Panc1 (cell line): ENCODE data around the gene VPS45. TPM values are rescaled to one million over a fixed set of nuclear protein-coding genes. Genes with fewer than 3 reads are reported as not detected.

Experiments used
- ATAC-seq: fragments of 200-7000 bp; cut with Tn5 transposase; 2 replicates; pipeline ENCODE4 v1.9.1; 2020; ENCODE audit warnings: mild to moderate bottlenecking, moderate library complexity
- BruUV-seq: library from RNA; stranded (reverse); fragments of 400-500 nt; replicated peaks from 2 replicates; lab custom pipeline; 2021; lab: Mats Ljungman, UMichigan
- CTCF ChIA-PET: fragments of 300-600 bp; sonication (Branson Sonifier 250); formaldehyde crosslinking; loops from one replicate; lab custom pipeline; 2022; ENCODE audit warnings: antibody characterized with exemption; lab: Charles Lee
- POLR2A ChIA-PET: fragments of 300-600 bp; sonication (Branson Sonifier 250); formaldehyde crosslinking; loops from one replicate; lab custom pipeline; 2022; ENCODE audit warnings: antibody characterized with exemption; lab: Charles Lee
- DNase-seq: peaks from one replicate; pipeline ENCODE4 v3.0.0-alpha.2; 2010; ENCODE audit warnings: low read depth, low spot score
- H3K27ac ChIP-seq: 2 replicates; pipeline ENCODE4 v1.5.1; 2011; ENCODE audit warnings: mild to moderate bottlenecking, low read length, inconsistent platforms
- H3K27me3 ChIP-seq: fragments of 200-500 bp; sonication (Bioruptor generic); 2 replicates; pipeline ENCODE4 v1.6.0; 2014; ENCODE audit warnings: low read length, inconsistent platforms; ENCODE audit not compliant: control insufficient read depth, insufficient read depth
- H3K36me3 ChIP-seq: fragments of 200-500 bp; sonication (Bioruptor generic); 2 replicates; pipeline ENCODE4 v1.5.1; 2014; ENCODE audit warnings: inconsistent platforms, mild to moderate bottlenecking, low read length, moderate library complexity; ENCODE audit not compliant: control insufficient read depth, insufficient read depth
- H3K4me1 ChIP-seq: 2 replicates; pipeline ENCODE4 v1.5.1; 2011; ENCODE audit warnings: inconsistent platforms, mild to moderate bottlenecking, low read length, moderate library complexity; ENCODE audit not compliant: control insufficient read depth, insufficient read depth
- H3K4me3 ChIP-seq, 2 experiments: 2 replicates each; pipeline ENCODE4 v1.5.1; 2011 to 2012; ENCODE audit warnings: low read depth in 2 of 2, low read length in 2 of 2, mild to moderate bottlenecking in 2 of 2, inconsistent platforms in 1 of 2, moderate library complexity in 1 of 2
- H3K9me3 ChIP-seq: fragments of 200-500 bp; sonication (Bioruptor generic); 2 replicates; pipeline ENCODE4 v1.5.1; 2014; ENCODE audit warnings: low read depth, mild to moderate bottlenecking, inconsistent platforms, low read length, moderate library complexity; ENCODE audit not compliant: control insufficient read depth, insufficient read depth
- CTCF ChIP-seq: fragments of 450-650 bp; IDR thresholded peaks from 2 replicates; pipeline ENCODE4 v1.5.1; 2017; ENCODE audit warnings: mild to moderate bottlenecking
- POLR2AphosphoS5 ChIP-seq: IDR thresholded peaks from 2 replicates; pipeline ENCODE4 v1.6.1; 2012; ENCODE audit warnings: mild to moderate bottlenecking, low read depth, low read length, moderate library complexity
- SIN3A ChIP-seq: IDR thresholded peaks from 2 replicates; pipeline ENCODE4 v1.6.1; 2012; ENCODE audit warnings: low read depth, mild to moderate bottlenecking, low read length, moderate library complexity, borderline replicate concordance; ENCODE audit not compliant: insufficient read depth
- TCF7L2 ChIP-seq: IDR thresholded peaks from 2 replicates; pipeline ENCODE4 v1.6.1; 2011; ENCODE audit warnings: mild to moderate bottlenecking, low read depth, low read length, inconsistent platforms
- in situ Hi-C: cut with HindIII; loops from 2 replicates; pipeline ENCODE4 v1.10.0; 2016; ENCODE audit warnings: low sequenced_read_pairs, low pct_unique_long_range_greater_than_20kb
- intact Hi-C: fragments of 100-400 bp; cut with micrococcal nuclease; formaldehyde crosslinking; loops from one replicate; pipeline ENCODE4 v1.10.0; 2022; ENCODE audit not compliant: unreplicated experiment
- total RNA-seq: library from RNA; stranded (reverse); gene quantifications from one replicate; pipeline ENCODE4 v1.2.1, GENCODE V29; 2021; ENCODE audit not compliant: unreplicated experiment
- TF ChIP-seq, protein P1 (sequence below), 2 experiments: IDR thresholded peaks; 2 replicates each; pipeline ENCODE4 v1.6.1; 2011 to 2012; ENCODE audit warnings: low read depth in 2 of 2, control low read depth in 1 of 2, low read length in 1 of 2, mild to moderate bottlenecking in 1 of 2, moderate library complexity in 1 of 2; ENCODE audit not compliant: insufficient read depth in 1 of 2

Gene VPS45
- total RNA-seq, 1 experiment from 2014 or later = 24.9 TPM

DNA sequence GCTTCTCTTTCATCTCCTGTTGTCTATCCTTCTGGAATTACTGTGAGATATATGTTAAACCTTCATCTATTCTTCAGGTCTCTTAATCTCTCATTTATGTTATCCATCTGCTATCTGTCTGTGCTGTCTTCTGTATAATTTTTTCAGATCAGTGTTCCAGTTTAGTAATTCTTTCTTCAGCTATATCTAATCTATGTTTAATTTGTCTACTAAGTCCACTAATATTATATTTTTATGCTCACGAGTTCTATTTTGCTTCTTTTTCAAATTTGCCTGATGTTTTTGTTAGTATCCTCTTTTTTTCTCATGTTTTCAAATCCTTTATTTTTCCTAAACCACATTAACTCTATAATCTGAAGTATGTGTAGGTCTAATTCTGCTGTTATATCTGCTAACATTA lies 47.5 kb downstream of the VPS45 start:
- H3K4me3 ChIP-seq = no peak overlapping the region
- H3K36me3 ChIP-seq = no peaks in the 10 kb centered on the region
- TF ChIP-seq POLR2AphosphoS5 (no peak), TCF7L2 (no peak), SIN3A (no peak), CTCF (no peak)
- TF ChIP-seq, protein P1, sequence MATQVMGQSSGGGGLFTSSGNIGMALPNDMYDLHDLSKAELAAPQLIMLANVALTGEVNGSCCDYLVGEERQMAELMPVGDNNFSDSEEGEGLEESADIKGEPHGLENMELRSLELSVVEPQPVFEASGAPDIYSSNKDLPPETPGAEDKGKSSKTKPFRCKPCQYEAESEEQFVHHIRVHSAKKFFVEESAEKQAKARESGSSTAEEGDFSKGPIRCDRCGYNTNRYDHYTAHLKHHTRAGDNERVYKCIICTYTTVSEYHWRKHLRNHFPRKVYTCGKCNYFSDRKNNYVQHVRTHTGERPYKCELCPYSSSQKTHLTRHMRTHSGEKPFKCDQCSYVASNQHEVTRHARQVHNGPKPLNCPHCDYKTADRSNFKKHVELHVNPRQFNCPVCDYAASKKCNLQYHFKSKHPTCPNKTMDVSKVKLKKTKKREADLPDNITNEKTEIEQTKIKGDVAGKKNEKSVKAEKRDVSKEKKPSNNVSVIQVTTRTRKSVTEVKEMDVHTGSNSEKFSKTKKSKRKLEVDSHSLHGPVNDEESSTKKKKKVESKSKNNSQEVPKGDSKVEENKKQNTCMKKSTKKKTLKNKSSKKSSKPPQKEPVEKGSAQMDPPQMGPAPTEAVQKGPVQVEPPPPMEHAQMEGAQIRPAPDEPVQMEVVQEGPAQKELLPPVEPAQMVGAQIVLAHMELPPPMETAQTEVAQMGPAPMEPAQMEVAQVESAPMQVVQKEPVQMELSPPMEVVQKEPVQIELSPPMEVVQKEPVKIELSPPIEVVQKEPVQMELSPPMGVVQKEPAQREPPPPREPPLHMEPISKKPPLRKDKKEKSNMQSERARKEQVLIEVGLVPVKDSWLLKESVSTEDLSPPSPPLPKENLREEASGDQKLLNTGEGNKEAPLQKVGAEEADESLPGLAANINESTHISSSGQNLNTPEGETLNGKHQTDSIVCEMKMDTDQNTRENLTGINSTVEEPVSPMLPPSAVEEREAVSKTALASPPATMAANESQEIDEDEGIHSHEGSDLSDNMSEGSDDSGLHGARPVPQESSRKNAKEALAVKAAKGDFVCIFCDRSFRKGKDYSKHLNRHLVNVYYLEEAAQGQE (IDR thresholded peaks at IDR 0.05; ENCODE audit: insufficient read depth in 1 of 2, low read depth in 2 of 2, low read length in 1 of 2) = no peak
- H3K27me3 ChIP-seq = no peaks in the 10 kb centered on the region
- BruUV-seq = no TSS peak
- in situ Hi-C loops = no loop called here
- ChIA-PET CTCF (no interaction called here), POLR2A (interaction anchor here (0.6 kb wide), 2 partner anchors 25 to 408 kb away, joined by 3 to 8 read pairs; no protein-coding TSS in a partner anchor)
- DNase-seq = no peak
- ATAC-seq = no peak
- H3K4me1 ChIP-seq = no peaks in the 10 kb centered on the region
- intact Hi-C loops = no loop called here
- H3K27ac ChIP-seq = no peak overlapping the region
- H3K9me3 ChIP-seq = peaks cover 9% of the 10 kb centered on the region; the same call in 1 of the 2 replicates

- H3K36me3 ChIP-seq = no peaks in the 10 kb centered on the region
- TF ChIP-seq POLR2AphosphoS5 (no peak), TCF7L2 (no peak), SIN3A (no peak), CTCF (no peak)
- intact Hi-C loops = no loop called here
- H3K4me3 ChIP-seq = no peak overlapping the region
- no peak for ATAC-seq
- DNase-seq = no peak
- H3K4me1 ChIP-seq = no peaks in the 10 kb centered on the region
- in situ Hi-C loops = no loop called here
- no peaks in the 10 kb centered on the region for H3K27me3 ChIP-seq
- H3K27ac ChIP-seq = no peak overlapping the region
- BruUV-seq = no TSS peak
- ChIA-PET CTCF (no interaction called here), POLR2A (no interaction called here)
- peaks cover 9% of the 10 kb centered on the region; the same call in 1 of the 2 replicates for H3K9me3 ChIP-seq
These were observed 51.1 kb downstream of the VPS45 start for GRCh38 chr1:150118716-150119115.
